Mucosa of gallbladder (tissue), 1 donor: Measurements from ENCODE around the gene MLC1. TPM values are rescaled to one million over a fixed set of nuclear protein-coding genes. Genes with fewer than 3 reads are reported as not detected.

Experiments used
- DNase-seq: peaks from one replicate; pipeline ENCODE4 v3.0.0-alpha.2; 2020; ENCODE audit warnings: low spot score
- total RNA-seq: library from RNA; stranded (reverse); gene quantifications from one replicate; pipeline ENCODE4 v1.2.1, GENCODE V29; 2021
- donor health status: DM: no; HTN: no; CAD: no.

The MLC1 gene
- total RNA-seq, 1 donor from 2014 or later: 0.43 TPM

DNA sequence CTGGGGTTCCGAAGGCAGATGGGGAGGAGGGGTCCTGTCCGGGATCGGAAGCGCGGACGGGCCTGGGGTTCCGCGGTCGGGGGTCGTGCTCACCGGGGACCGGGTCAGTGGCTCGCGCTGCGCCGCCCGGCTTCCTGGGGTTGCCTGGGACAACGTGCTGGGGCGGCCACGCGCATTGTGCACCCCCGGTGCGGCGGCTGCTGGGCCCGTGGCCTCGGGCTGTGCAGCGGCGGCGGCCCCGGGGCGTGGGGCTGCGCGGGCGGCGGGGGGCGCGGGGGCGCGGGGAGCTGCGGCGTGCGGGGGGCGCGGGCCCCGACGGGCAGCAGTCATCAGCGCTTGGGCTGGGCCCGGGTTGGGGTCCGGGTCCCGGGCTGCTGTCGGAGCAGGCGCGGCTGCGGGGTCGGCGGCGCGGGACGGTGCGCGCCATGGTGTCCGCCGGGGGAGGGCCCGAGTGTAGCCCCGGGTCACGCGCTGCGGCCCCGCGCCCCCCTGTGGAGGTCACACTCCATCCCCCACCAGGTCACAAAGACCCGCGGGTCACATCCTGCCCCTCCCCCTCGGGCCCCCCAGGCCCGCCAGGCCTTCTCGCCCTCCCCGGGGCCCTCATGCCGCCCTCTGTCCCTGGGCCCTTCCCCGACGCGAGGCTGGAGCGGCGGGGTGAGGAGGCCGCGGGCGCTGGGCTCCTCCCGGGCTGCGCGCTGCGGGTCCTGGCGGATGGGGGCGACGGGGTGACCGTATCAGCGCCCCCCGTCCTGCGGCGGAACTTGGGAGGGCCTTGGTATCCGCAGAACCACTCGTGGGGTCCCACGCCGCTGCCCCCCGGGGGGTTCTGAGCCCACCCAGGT lies 26.9 kb downstream of the MLC1 start, which contains the start of gene TTLL8:
TTLL8 (minus strand) TSS at position 238 of the 845 bp plus-strand sequence.
- DNase-seq: no peak

DNA sequence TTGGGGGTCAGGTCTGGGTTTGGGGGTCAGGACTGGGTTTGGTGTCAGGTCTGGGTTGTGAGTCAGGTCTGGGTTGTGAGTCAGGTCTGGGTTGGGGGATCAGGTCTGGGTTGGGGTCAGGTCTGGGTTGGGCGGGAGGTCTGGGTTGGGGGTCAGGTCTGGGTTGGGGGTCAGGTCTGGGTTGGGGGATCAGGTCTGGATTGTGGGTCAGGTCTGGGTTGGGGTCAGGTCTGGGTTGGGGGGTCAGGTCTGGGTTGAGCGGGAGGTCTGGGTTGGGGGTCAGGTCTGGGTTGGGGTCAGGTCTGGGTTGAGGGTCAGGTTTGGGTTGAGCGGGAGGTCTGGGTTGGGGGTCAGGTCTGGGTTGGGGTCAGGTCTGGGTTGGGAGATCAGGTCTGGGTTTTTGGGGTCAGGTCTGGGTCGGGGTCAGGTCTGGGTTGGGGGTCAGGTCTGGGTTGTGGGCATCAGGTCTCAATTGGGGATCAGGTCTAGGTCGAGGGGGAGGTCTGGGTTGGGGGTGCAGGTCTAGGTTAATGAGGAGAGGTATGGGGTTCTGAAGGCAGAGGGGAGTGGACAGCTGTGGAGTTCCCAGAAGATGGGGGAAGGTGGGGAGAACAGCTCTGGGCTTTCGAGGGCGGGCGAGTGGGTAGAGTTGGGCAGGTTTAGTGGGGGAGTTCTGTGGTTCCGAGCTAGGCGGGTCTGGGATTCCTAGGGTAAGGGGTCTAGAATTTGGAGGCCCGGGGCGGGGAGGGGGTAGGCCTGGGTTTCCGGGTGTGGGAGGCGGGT lies 27.8 kb downstream of the MLC1 start:
- DNase-seq: no peak

DNA sequence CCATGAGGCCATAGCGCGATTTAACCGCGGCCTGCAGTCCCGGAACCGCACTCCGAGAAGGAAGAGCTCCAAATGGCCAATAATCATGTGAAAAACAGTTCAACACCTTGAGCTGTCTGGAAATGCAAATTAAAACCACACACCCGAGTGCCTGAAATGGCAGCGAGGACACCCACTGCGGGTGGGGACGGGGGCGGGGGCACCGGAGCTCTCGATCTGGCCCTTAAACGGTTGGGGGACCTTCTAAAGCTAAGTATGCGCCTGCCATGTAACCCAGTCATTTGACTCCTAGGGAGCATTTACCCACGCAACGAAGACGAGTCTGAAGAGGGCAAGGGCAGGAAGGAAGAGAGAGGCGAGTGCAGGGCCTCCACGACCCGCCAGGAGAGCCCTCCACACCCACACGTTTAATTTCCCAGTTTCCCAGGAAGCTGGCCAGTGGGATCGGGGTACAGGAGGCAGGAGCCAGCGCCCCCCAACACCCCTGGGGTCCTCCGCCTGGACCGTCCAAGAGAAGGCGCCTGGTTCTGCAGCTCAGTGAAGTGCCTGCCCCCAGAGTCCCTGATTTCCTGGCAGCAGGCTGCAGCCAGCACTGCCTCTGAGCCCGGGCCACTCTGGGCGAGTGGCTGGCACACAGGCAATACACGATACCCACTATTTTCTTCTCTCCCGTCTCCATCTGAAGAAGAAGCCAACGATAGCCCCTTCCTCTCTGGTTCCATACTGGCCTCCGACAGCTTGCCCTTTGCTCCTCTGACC lies 28.8 kb downstream of the MLC1 start:
- DNase-seq: no peak

DNA sequence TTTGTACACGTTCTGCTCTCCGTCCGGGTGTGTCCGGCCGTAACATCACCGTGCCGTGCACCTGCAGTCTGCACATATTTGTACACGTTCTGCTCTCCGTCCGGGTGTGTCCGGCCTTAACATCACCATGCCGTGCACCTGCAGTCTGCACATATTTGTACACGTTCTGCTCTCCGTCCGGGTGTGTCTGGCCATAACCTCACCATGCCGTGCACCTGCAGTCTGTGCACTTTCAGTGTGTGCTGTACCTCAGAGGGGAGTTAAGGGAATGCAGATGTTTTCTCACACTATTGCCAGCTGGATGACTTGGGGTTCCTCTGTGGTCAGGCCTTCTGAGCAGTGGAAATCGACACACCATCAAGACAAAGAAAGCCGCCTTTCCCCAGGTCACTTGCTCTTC lies 31.4 kb downstream of the MLC1 start:
- DNase-seq: no peak

DNA sequence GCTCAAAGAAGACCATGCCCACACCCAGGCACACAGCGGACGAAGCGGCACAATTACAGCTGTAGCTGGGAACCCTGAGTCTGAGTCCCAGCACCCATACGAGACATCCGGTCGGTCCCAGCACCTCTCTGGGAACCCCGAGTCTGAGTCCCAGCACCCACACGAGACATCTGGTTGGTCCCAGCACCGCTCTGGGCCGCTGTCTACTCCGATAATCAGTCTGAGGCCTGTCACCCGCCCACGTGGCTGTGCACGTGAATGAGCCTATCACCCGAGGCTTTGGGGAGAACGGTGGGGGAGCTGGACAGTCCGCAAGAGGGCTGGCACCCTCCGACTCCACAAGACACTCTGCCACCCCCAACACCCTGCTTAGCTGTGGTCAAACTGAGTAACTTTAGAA lies 33.3 kb downstream of the MLC1 start:
- no peak for DNase-seq

DNA sequence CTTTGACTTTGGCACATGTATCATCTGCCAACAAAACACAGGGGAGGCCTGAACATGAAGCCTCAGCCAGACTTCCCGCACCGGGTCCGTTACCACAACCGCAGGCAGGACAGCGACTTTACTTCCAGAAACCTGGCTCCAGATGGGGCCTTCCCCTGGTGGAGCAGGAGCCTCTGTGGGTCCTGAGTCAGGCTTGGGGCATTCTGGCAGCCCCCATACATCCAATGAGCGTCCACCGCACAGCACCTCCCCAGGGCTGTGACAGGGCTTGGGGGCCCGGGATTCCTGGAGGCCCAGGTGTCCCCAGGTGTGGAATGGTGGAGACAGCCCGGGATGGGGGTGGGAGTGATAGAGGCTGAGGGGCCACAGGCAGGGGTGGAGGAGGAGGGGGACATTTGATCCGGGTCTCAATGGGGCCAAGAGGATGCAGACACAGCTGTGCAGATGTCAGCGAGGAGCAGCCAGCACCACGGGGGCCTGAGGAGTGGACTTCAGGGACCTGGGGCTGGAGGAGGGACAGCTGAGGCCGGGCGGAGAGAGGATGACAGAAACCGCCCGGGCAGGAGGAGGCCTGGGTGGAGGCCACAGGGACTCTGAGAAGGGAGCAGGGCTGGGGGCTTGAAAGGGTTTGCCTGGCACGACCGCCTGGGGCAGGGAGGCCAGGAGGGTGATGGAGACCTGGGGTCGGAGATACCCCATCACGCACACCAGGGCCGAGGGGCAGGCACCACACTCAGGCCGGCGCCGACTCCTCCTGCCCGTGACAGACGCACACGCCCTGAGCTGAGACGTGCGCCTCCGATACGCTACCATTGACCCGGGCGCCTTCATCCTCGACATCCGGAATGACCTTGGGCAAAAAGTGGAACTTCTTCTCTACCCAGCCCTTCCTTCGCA lies 35.7 kb downstream of the MLC1 start:
- DNase-seq: no peak

DNA sequence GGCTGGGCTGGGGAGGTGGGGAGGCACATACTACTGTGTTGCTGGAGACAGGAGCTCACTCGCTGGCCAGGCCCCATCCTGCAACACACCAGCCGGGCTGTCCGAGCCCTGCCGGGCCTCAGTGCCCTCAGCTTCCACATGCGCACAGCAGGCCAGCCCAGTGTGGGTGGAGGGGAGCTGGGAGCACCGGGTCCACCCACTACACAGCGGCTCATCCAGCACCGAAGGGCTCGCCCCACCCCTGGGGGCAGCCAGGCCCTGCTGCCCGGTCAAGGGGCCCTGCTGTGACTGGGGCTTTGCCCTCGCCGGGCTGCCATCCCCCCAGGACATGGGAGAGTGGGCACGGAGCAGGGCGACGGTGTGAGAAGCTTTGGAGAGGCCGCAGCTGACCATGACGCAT lies 36.4 kb downstream of the MLC1 start:
- no peak for DNase-seq

DNA sequence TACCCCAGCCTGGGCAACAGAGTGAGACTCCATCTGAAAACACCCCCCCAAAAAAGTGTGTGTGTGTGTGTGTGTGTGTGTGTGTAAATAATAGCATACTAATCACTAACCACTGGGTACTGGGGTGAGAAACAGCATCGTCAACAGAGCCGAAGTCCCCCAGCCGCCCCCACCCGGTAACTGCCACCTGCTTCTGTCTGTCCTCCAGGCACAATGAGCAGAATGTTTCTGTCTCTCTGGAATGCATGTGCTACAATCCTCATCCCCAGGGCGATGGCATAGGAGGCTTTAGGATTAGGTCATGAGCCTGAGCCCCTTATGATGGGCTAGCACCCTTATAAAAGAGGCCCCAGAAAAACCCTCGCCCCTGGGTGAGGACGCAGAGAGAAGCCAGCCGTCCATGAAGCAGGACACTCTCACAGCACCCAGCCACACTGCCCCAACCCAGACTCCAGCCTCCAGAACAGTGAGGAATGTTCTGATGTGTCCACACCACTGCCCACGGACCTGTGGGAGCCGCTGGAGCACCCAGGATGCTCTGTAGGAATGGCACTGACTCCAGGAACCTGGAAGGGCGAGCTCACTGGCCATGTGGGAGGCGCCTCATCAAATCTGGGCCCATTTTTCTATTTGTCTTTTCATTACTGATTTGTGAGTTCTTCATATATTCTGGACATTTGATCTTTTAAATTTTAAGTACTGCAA lies 37.0 kb downstream of the MLC1 start:
- no peak for DNase-seq

DNA sequence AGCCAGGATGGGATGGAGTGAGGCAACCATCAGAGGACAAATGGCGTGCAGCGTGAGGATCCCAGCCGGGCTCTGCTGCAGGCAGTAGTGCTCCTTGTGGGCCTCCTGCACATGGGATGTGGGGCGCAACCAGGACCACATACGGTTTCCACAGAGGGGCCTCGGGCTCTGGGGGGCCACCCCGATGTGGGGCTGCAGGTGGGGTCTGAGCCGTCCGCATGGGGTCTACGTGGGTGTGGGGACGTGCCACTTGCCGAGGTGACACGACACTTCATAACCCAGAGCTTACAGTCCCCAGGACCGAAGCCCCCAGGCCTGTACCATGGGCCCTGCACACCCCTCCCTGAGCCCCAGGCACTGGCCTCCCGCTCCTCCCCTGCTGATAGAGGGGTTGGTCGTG lies 37.9 kb downstream of the MLC1 start:
- no peak for DNase-seq

DNA sequence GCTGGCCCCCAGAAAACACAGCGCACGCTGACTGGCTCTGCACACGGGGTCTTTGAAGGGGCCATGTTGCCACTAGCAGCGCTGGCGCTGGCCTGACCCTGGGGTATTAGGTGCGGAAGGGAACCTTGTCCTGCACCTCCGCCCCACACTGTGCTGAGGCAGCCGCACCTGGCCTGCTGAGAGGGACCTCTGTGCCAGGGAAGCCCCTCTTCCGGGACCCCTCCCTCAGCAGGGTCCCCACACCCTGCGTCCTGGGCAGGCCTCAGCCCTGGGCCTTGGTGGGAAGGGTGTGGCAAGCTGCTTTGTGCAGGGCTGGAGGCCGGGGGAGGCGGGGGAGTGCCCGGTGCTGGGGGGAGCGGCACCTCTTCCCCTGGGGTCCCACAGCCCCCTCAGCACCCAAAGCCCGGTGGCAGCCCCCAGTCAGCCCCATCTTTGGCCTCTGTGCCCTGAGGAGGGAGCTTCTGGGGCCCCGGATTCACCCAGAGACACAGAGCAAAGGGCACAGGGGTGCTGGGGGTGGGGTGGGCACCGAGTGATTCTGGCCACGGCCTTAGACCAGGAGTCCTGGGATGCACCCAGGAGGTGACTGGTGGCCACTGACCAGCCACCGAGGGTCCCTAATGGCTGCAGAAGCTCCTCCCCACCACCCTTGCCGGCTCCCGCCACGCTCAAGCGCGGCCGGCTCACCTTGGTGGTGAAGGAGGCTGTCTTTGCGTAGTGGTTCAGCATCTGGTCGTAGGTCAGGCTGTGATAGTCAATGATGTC lies 38.6 kb downstream of the MLC1 start:
- no peak for DNase-seq

DNA sequence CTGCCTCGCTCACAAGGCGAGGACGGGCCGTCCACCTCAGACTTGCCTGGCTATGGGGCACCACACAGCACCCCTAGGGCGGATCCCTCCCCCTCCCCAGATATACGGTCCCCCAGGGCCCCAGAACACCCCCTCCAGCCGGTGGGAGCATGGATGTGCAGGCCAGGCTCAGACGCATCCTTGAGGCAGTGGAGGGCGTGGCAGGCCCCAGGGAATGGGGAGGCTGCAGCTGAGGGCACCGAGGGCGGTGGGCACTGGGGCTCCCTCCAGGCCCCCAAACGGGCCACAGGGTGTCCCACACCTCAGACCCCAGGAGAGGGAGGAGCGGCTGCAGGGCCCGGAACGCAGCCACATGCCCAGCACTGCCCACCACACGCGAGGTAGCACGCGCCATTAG lies 39.2 kb downstream of the MLC1 start:
- no peak for DNase-seq

DNA sequence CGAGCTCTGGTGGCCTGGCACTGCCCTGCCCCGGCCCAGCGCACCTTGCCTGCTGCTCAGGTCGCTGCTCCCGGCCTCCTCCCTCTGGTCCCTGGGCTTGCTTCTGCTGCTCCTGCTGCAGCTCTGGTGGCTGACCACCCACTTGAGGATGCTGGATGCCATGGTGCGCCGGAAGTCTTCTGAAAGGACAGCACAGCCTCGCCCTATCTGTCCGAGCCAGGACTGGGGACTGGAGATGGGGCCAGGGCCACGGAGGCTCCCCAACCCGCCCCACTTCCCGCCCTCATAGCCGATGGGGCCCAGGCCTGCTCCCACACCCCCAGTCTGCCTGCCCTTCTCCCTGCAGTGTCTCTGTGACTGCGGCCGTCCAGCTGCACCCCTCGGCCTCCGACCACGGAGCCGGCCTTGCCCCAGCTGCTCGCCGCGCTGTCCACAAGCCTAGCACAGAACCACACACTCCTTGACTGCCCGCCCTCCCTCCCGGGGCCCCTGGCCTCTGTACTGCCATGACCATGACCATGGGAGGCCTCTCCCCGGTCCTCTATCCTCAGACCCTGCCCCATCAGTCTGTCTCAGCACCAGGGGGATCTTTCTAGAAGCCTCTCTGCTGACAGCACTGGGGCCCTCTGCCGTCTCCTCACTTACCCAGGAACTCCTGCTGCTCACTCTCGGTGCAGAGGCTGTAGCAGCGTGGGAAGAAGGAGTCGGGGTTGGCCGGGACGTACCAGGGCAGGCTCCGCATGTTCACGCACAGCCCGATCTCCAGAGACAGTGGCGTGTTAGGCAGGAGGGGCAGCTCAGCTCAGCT lies 39.8 kb downstream of the MLC1 start:
- DNase-seq: no peak

DNA sequence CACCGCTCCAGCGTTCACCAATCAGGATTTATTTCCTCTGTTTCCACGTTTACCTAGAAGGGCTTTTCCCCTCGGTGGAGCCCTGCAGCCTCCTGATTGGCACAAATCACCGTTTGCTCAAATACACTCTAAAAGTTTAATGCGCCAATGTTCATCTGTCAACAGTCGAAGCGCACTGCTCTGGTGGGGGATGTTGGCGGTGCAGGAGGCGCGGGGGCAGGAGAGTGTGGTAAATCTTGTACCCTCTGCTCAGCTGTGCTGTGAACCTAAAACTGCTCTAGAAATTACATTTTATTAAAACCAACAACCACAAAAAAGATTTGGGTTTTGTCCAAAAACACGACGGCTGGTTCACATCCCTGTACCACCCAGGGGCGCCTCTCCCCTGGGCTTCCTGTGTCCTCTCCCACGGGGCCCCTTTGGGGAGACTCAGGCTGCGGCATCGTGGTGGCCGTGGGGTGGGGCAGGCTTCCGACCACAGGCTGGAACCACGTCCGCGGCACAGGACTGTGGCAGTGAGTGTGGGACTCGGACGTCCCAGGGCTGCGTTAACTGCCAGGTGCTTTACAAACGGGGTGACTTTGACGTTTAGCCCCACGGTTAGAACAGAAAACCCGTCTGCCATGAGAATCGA lies 40.6 kb downstream of the MLC1 start:
- DNase-seq: no peak

DNA sequence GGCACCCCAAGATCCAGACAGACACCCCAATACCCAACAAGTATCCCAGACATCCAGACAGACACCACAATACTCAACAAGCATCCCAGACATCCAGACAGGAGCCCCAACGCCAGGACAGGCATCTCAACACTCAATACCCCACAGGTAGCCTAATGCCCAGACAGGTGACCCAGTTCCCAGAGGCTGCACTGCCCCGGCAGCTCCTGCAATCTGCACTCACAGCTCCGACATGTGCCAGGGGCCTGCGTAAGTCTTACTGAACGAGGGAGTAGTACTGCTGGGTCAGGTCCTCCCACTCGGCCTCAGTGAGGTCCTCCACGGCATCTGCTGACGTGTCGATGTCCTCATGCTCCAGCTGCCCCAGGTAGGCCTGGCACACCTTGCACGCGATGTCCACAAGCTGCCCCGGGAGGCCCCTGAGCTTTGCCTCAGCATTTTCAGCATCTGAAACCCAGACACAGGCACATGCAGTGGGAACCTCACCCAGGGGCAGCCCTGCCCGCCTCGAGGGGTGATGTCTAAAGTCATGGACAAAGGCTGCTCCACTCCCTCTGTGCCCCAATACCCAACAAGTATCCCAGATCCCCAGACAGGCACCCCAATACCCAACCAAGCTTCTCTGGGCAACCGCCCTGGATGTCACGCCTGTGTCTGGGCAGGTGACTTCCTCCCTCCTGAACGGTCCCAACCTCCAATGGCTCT lies 43.7 kb downstream of the MLC1 start:
- no peak for DNase-seq

DNA sequence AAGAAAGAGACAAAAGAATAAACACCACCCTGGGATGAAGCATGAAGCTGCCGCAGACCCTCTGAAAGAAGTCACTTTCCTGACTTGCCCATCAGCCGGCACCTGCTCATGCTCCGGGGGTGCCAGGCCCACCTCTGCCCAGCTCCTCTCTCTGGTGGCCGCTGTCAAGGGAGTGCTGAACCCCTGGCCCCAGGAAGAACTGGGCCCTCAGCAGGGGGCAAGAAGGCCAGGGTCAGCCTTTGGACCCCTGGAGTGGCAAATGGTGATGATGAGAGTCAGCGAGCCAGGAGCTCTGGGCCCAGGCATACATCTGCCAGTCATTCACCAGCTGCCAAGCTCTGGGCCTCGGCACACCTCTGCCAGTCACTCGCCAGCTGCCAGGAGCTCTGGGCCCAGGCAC lies 44.5 kb downstream of the MLC1 start:
- DNase-seq: no peak

DNA sequence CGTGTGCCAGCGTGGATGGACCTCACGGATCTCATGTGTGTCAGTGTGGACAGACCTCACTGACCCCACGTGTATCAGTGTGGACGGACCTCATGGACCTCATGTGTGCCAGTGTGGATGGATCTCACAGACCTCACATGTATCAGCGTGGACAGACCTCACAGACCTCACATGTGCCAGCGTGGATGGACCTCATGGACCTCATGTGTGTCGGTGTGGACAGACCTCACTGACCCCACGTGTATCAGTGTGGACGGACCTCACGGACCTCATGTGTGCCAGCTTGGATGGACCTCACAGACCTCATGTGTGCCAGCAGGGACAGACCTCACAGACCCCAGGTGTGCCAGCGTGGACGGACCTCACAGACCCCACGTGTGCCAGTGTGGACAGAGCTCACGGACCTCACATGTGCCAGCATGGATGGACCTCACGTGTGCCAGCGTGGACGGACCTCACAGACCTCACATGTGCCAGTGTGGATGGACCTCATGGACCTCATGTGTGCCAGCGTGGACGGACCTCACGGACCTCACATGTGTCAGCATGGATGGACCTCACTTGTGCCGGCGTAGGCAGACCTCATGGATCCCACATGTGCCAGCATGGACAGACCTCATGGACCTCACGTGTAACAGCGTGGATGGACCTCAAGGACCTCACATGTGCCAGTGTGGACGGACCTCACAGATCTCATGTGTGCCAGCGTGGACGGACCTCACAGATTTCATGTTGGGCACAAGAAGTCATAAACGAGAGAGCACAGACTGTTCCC lies 45.4 kb downstream of the MLC1 start:
- DNase-seq: no peak
